SU-DHL-6 (cell line): ENCODE measurements around the gene RTEL1.

Experiments
- EZH2phosphoT487 ChIP-seq: fragments of 200-600 bp; sonication (generic), shearing (Covaris generic); conservative IDR thresholded peaks from 2 replicates; pipeline ENCODE4 v1.6.1; 2018; ENCODE audit warnings: mild to moderate bottlenecking, antibody characterized with exemption, low read length, moderate library complexity, mixed read lengths
- TF ChIP-seq, protein P1 (sequence below): fragments of 200-600 bp; sonication (generic); IDR thresholded peaks from one replicate; pipeline ENCODE4 v1.5.1; 2017; ENCODE audit warnings: antibody characterized with exemption, mild to moderate bottlenecking, low read length, moderate library complexity; ENCODE audit not compliant: insufficient read depth, poor library complexity, severe bottlenecking

DNA sequence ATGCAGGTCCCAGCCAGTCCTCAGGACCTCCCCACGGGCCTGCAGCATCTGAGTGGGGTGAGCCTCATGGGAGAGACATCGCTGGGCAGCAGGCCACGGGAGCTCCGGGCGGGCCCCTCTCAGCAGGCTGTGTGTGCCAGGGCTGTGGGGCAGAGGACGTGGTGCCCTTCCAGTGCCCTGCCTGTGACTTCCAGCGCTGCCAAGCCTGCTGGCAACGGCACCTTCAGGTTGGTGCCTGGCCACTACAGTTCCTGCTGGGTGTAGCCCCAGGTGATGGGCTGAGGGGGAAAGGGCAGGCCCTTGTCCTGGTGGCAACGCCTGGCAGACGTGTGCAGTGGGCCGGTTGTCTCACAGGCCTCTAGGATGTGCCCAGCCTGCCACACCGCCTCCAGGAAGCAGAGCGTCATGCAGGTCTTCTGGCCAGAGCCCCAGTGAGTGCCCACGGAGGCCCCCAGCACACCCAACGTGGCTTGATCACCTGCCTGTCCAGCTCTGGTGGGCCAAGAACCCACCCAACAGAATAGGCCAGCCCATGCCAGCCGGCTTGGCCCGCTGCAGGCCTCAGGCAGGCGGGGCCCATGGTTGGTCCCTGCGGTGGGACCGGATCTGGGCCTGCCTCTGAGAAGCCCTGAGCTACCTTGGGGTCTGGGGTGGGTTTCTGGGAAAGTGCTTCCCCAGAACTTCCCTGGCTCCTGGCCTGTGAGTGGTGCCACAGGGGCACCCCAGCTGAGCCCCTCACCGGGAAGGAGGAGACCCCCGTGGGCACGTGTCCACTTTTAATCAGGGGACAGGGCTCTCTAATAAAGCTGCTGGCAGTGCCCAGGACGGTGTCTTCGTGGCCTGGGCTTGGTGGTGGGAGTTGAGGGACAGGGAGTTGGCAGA is 37.6 kb downstream of the RTEL1 start:
- TF ChIP-seq, protein P1, sequence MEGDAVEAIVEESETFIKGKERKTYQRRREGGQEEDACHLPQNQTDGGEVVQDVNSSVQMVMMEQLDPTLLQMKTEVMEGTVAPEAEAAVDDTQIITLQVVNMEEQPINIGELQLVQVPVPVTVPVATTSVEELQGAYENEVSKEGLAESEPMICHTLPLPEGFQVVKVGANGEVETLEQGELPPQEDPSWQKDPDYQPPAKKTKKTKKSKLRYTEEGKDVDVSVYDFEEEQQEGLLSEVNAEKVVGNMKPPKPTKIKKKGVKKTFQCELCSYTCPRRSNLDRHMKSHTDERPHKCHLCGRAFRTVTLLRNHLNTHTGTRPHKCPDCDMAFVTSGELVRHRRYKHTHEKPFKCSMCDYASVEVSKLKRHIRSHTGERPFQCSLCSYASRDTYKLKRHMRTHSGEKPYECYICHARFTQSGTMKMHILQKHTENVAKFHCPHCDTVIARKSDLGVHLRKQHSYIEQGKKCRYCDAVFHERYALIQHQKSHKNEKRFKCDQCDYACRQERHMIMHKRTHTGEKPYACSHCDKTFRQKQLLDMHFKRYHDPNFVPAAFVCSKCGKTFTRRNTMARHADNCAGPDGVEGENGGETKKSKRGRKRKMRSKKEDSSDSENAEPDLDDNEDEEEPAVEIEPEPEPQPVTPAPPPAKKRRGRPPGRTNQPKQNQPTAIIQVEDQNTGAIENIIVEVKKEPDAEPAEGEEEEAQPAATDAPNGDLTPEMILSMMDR = no peak
- TF ChIP-seq EZH2phosphoT487 = no peak
